DOHH2 (cell line): Measurements from ENCODE around the gene AMIGO2.

Experiments
- H3F3A ChIP-seq: fragments of 200-600 bp; sonication (generic), shearing (Covaris generic); 2 replicates; pipeline ENCODE4 v1.6.0; 2016; ENCODE audit warnings: antibody characterized with exemption, mild to moderate bottlenecking; ENCODE audit not compliant: control insufficient read depth, insufficient read depth
- H3K27ac ChIP-seq: fragments of 200-600 bp; sonication (generic); 2 replicates; pipeline ENCODE4 v1.5.1; 2014; ENCODE audit warnings: low read depth, mild to moderate bottlenecking, low read length, moderate library complexity
- H3K27me3 ChIP-seq: fragments of 200-600 bp; sonication (generic); 2 replicates; pipeline ENCODE4 v1.6.1; 2014; ENCODE audit warnings: mild to moderate bottlenecking, low read length, mixed read lengths; ENCODE audit not compliant: control insufficient read depth
- H3K36me3 ChIP-seq: fragments of 200-600 bp; sonication (generic); 2 replicates; pipeline ENCODE4 v1.6.1; 2014; ENCODE audit warnings: mild to moderate bottlenecking, low read length, moderate library complexity, mixed read lengths; ENCODE audit not compliant: control insufficient read depth
- H3K4me1 ChIP-seq: fragments of 200-600 bp; sonication (generic); 2 replicates; pipeline ENCODE4 v1.6.1; 2014; ENCODE audit warnings: mild to moderate bottlenecking, low read length, mixed read lengths; ENCODE audit not compliant: control insufficient read depth
- H3K4me2 ChIP-seq: fragments of 200-600 bp; sonication (generic); 2 replicates; pipeline ENCODE4 v1.6.0; 2014; ENCODE audit warnings: mild to moderate bottlenecking, low read length, moderate library complexity
- H3K4me3 ChIP-seq: fragments of 200-600 bp; sonication (generic); 2 replicates; pipeline ENCODE4 v1.5.1; 2014; ENCODE audit warnings: mild to moderate bottlenecking, low read length, mixed read lengths
- H3K79me2 ChIP-seq: fragments of 200-600 bp; sonication (generic); 2 replicates; pipeline ENCODE4 v1.6.1; 2014; ENCODE audit warnings: mild to moderate bottlenecking, low read length, mixed read lengths; ENCODE audit not compliant: control insufficient read depth
- H3K9me2 ChIP-seq: fragments of 200-600 bp; sonication (generic); replicated peaks from 2 replicates; pipeline ENCODE4 v1.6.1; 2014; ENCODE audit warnings: mild to moderate bottlenecking, low read length, mixed read lengths; ENCODE audit not compliant: control insufficient read depth
- H3K9me3 ChIP-seq: fragments of 200-600 bp; sonication (generic); 2 replicates; pipeline ENCODE4 v1.6.1; 2014; ENCODE audit warnings: antibody characterized with exemption, low read length, mixed read lengths; ENCODE audit not compliant: control insufficient read depth, insufficient read depth
- H4K20me1 ChIP-seq: fragments of 200-600 bp; sonication (generic); 2 replicates; pipeline ENCODE4 v1.6.0; 2014; ENCODE audit warnings: low read depth, mild to moderate bottlenecking, antibody characterized with exemption, low read length, moderate library complexity; ENCODE audit not compliant: control insufficient read depth, insufficient read depth
- EZH2phosphoT487 ChIP-seq: fragments of 200-600 bp; sonication (generic); IDR thresholded peaks from 2 replicates; pipeline ENCODE4 v1.6.1; 2017; ENCODE audit warnings: borderline replicate concordance, mild to moderate bottlenecking, antibody characterized with exemption, low read length, moderate library complexity, mixed read lengths
- TF ChIP-seq, protein P1 (sequence below): fragments of 200-600 bp; sonication (generic); IDR thresholded peaks from one replicate; pipeline ENCODE4 v1.5.1; 2014; ENCODE audit warnings: antibody characterized with exemption, mild to moderate bottlenecking, low read depth, low read length; ENCODE audit not compliant: poor library complexity, severe bottlenecking

The AMIGO2 gene

DNA sequence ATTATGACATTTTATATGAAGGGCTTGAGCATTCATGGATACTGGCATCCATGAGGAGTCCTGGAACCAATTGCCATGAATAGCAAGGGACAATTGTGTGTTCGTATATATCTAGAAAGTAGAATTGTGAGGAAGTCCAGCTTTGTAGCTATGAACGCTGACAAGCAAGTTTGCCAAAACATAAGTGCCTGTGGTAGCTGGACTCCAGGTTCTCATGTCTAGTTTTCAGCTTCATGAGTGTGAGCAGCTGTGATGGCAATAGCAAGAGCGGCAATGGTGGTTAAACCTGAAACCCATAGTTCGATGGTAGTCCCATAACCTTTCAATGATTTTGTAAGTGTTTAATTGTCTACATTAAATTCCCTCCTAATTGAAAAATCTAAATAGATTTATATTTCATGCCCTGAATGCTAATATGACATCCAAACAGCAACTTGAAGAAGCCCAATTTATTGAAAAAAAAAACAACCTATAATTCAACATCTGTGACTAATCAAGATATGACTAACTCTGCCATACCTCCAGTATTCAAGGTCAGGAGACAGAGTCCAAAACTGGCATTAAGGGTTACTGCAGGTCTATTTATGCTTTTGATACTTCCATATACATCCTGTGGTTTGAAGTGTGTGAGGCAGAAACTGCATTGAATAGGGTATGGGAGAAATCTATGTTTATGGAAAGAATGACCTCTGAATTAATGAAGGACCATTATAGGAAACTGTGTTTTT, 50.6 kb downstream of the AMIGO2 start:
- Histone ChIP-seq H3K4me3 (no peak overlapping the region), H3K9me2 (no peaks in the 10 kb centered on the region), H3K4me1 (no peaks in the 10 kb centered on the region), H3K27ac (no peak overlapping the region), H3K36me3 (no peaks in the 10 kb centered on the region), H3K27me3 (peaks cover 14% of the 10 kb centered on the region), H3K79me2 (no peaks in the 10 kb centered on the region), H3K9me3 (no peaks in the 10 kb centered on the region), H4K20me1 (no peaks in the 10 kb centered on the region), H3K4me2 (no peak overlapping the region), H3F3A (no peaks in the 10 kb centered on the region)
- no peak for TF ChIP-seq EZH2phosphoT487
- TF ChIP-seq, protein P1, sequence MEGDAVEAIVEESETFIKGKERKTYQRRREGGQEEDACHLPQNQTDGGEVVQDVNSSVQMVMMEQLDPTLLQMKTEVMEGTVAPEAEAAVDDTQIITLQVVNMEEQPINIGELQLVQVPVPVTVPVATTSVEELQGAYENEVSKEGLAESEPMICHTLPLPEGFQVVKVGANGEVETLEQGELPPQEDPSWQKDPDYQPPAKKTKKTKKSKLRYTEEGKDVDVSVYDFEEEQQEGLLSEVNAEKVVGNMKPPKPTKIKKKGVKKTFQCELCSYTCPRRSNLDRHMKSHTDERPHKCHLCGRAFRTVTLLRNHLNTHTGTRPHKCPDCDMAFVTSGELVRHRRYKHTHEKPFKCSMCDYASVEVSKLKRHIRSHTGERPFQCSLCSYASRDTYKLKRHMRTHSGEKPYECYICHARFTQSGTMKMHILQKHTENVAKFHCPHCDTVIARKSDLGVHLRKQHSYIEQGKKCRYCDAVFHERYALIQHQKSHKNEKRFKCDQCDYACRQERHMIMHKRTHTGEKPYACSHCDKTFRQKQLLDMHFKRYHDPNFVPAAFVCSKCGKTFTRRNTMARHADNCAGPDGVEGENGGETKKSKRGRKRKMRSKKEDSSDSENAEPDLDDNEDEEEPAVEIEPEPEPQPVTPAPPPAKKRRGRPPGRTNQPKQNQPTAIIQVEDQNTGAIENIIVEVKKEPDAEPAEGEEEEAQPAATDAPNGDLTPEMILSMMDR: no peak

DNA sequence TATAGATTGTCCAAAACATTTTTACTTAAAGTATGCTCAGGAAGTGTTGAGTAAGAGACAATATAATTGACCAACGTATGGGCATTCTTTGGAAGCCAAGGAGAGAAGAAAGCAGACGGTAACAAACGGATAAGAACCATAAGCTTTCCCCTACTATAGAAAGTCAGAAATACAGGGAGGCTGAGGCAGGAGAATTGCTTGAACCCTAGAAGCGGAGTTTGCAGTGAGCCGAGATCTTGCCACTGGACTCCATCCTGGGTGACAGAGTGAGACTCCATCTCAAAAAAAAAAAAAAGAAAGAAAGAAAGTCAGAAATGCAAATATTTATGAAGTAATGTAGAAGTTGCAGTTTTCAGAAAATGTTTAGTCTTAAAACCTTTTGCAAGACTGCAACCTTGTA, 51.6 kb downstream of the AMIGO2 start:
- Histone ChIP-seq H3K9me2 (no peaks in the 10 kb centered on the region), H4K20me1 (no peaks in the 10 kb centered on the region)
- TF ChIP-seq, protein P1: no peak
- TF ChIP-seq EZH2phosphoT487: no peak

More for the DNA sequence above, 51.6 kb downstream of the AMIGO2 start:
- Histone ChIP-seq H3K4me2 (no peak overlapping the region), H3K36me3 (no peaks in the 10 kb centered on the region), H3K9me3 (no peaks in the 10 kb centered on the region), H3K4me1 (no peaks in the 10 kb centered on the region), H3F3A (no peaks in the 10 kb centered on the region), H3K79me2 (no peaks in the 10 kb centered on the region), H3K27ac (no peak overlapping the region), H3K27me3 (peaks cover 9% of the 10 kb centered on the region), H3K4me3 (no peak overlapping the region)
